K562 (cell line): ENCODE results near the gene SMC6. TPM values are rescaled to one million over a fixed set of nuclear protein-coding genes. Genes with fewer than 3 reads are reported as not detected.

ENCODE experiments used
- ARID4B ChIP-seq: sonication (generic); formaldehyde crosslinking; IDR thresholded peaks from 2 replicates; pipeline ENCODE4 v1.8.0; 2022; ENCODE audit warnings: mild to moderate bottlenecking, missing genetic modification reagents
- ASH1L ChIP-seq: fragments of 450-650 bp; IDR thresholded peaks from 2 replicates; pipeline ENCODE4 v1.6.1; 2018; ENCODE audit warnings: borderline replicate concordance, mild to moderate bottlenecking, low read depth; ENCODE audit not compliant: partially characterized antibody
- BHLHE40 ChIP-seq: IDR thresholded peaks from 2 replicates; pipeline ENCODE4 v1.6.1; 2011; ENCODE audit warnings: low read length, improper control_type of control experiment
- C11orf30 ChIP-seq: fragments of 450-650 bp; IDR thresholded peaks from 2 replicates; pipeline ENCODE4 v1.6.1; 2016; ENCODE audit warnings: low read depth, mild to moderate bottlenecking
- CCNT2 ChIP-seq: IDR thresholded peaks from 2 replicates; pipeline ENCODE4 v1.6.1; 2011; ENCODE audit warnings: borderline replicate concordance, low read depth, mild to moderate bottlenecking, moderate library complexity, mixed read lengths, low read length; ENCODE audit not compliant: insufficient read length; ENCODE audit errors: extremely low read depth
- E2F8 ChIP-seq: fragments of 450-650 bp; IDR thresholded peaks from 2 replicates; pipeline ENCODE4 v1.7.1; 2018; ENCODE audit warnings: mild to moderate bottlenecking, low read depth; ENCODE audit not compliant: partially characterized antibody
- ELF2 ChIP-seq: fragments of 250-450 bp; sonication (Bioruptor Pico); IDR thresholded peaks from 2 replicates; pipeline ENCODE4 v1.5.0; 2021; ENCODE audit warnings: mild to moderate bottlenecking
- GABPA ChIP-seq: fragments of 200-800 bp; sonication (Bioruptor generic); conservative IDR thresholded peaks from 2 replicates; pipeline ENCODE4 v1.6.1; 2016; ENCODE audit warnings: low read depth, missing genetic modification characterization, missing compliant biosample characterization
- MCM5 ChIP-seq: fragments of 450-650 bp; IDR thresholded peaks from 2 replicates; pipeline ENCODE4 v1.6.1; 2016; ENCODE audit warnings: low read depth
- OTX1 ChIP-seq: fragments of 450-650 bp; formaldehyde crosslinking; IDR thresholded peaks from 2 replicates; pipeline ENCODE4 v1.4.0; 2022; ENCODE audit warnings: mild to moderate bottlenecking
- PRDM10 ChIP-seq: fragments of 450-650 bp; IDR thresholded peaks from 2 replicates; pipeline ENCODE4 v1.6.1; 2018; ENCODE audit not compliant: partially characterized antibody
- SMC3 ChIP-seq: conservative IDR thresholded peaks from 2 replicates; pipeline ENCODE4 v1.6.1; 2011; ENCODE audit warnings: low read depth, low read length, improper control_type of control experiment; ENCODE audit not compliant: insufficient read depth
- TBP ChIP-seq: optimal IDR thresholded peaks from 2 replicates; pipeline ENCODE3; 2011; ENCODE audit warnings: low read depth, low read length, improper control_type of control experiment
- TEAD2 ChIP-seq: fragments of 450-650 bp; IDR thresholded peaks from 2 replicates; pipeline ENCODE4 v1.6.1; 2016; ENCODE audit warnings: missing genetic modification characterization, control low read depth, missing compliant biosample characterization
- TFAM ChIP-seq: fragments of 250-450 bp; sonication (Bioruptor Pico); conservative IDR thresholded peaks from 2 replicates; pipeline ENCODE4 v1.5.0; 2021; ENCODE audit warnings: mild to moderate bottlenecking, moderate library complexity
- ZNF274 ChIP-seq: IDR thresholded peaks from 2 replicates; pipeline ENCODE4 v1.6.1; 2011; ENCODE audit warnings: low read depth, mild to moderate bottlenecking, low read length, moderate library complexity, borderline replicate concordance
- ZNF354B ChIP-seq: fragments of 250-450 bp; sonication (Bioruptor Pico); IDR thresholded peaks from 2 replicates; pipeline ENCODE4 v1.4.0; 2020
- polyA plus RNA-seq, 8 experiments: library from polyadenylated mRNA; depleted of rRNA in 4 of 8; stranded (reverse) in 5 of 8; unstranded in 3 of 8; fragments of >200 nt; fragmentation: Nextera tagmentation in 2 of 8; fragmentation: Illumina TruSeq in 1 of 8; extraction: Ambion mirVana in 2 of 8; extraction: Trizol in 1 of 8; gene quantifications; 2 replicates each; pipeline versions ENCODE4 v1.2.1 to v1.2.3, GENCODE V29; 2011 to 2014; ENCODE audit warnings: inconsistent platforms in 1 of 8, missing spikeins in 1 of 8
- total RNA-seq, 7 experiments: library from RNA; depleted of rRNA in 6 of 7; stranded (reverse); fragments of >200 nt in 6 of 7; fragmentation: Illumina TruSeq in 2 of 7; extraction: Trizol in 2 of 7; gene quantifications; 2 replicates each; pipeline versions ENCODE4 v1.2.1 to v1.2.3, GENCODE V29; 2011 to 2021; ENCODE audit warnings: low replicate concordance in 1 of 7

The SMC6 gene
- total and polyA plus RNA-seq, 9 of the 15 experiments (the other 6 are each of a cell fraction or from before 2014, with no cell fraction given) = 14.2 to 75.9 (median 47.7) TPM

GRCh38 chr2:17753803-17754663, at the start of gene SMC6, which contains the start of gene GEN1 (continued):
- TF ChIP-seq TFAM (CRISPR knock-in tag) (no peak), ARID4B (CRISPR knock-in tag) (peak; percentile 37; the same call in 1 of the 2 replicates), C11orf30 (peak; percentile 50; the same call in 1 of the 2 replicates), ASH1L (peak; percentile 37), OTX1 (CRISPR knock-in tag) (no peak), BHLHE40 (peak; percentile 71), MCM5 (no peak), E2F8 (peak; percentile 64), SMC3 (no peak), ZNF354B (no peak), CCNT2 (peak; percentile 62), TBP (peak; percentile 55), ZNF274 (no peak), ELF2 (CRISPR knock-in tag) (peak; percentile 88), PRDM10 (peak; percentile 41), TEAD2 (tag) (no peak), GABPA (tag) (peak; percentile 96)
